Calu3 (cell line): ENCODE data around the gene VTCN1. TPM values are rescaled to one million over a fixed set of nuclear protein-coding genes. Genes with fewer than 3 reads are reported as not detected.

Source experiments
- BruUV-seq: library from RNA; stranded (reverse); fragments of 400-500 nt; replicated peaks from 2 replicates; lab custom pipeline; 2021; lab: Mats Ljungman, UMichigan
- CTCF ChIA-PET: fragments of 300-600 bp; sonication (Branson Sonifier 250); formaldehyde crosslinking; loops from one replicate; lab custom pipeline; 2022; ENCODE audit warnings: antibody characterized with exemption; lab: Charles Lee
- DNase-seq: peaks from one replicate; pipeline ENCODE4 v3.0.0; 2022
- H3K27ac Mint-ChIP-seq: one replicate; pipeline ENCODE4 v1.8.0; 2022; ENCODE audit warnings: mixed read lengths; ENCODE audit not compliant: unreplicated experiment
- H3K27me3 Mint-ChIP-seq: one replicate; pipeline ENCODE4 v1.8.0; 2022; ENCODE audit warnings: mixed read lengths; ENCODE audit not compliant: unreplicated experiment
- H3K36me3 Mint-ChIP-seq: one replicate; pipeline ENCODE4 v1.8.0; 2022; ENCODE audit warnings: mild to moderate bottlenecking, moderate library complexity, mixed read lengths; ENCODE audit not compliant: insufficient read depth, unreplicated experiment
- H3K4me1 Mint-ChIP-seq: one replicate; pipeline ENCODE4 v1.8.0; 2022; ENCODE audit warnings: mild to moderate bottlenecking, low read depth, mixed read lengths; ENCODE audit not compliant: unreplicated experiment
- H3K4me3 Mint-ChIP-seq: one replicate; pipeline ENCODE4 v1.8.0; 2022; ENCODE audit warnings: mild to moderate bottlenecking, low read depth, moderate library complexity, mixed read lengths; ENCODE audit not compliant: unreplicated experiment
- H3K9me3 Mint-ChIP-seq: one replicate; pipeline ENCODE4 v1.8.0; 2022; ENCODE audit warnings: low read depth, mixed read lengths; ENCODE audit not compliant: unreplicated experiment
- CTCF ChIP-seq: fragments of 200-600 bp; IDR thresholded peaks from one replicate; pipeline ENCODE4 v1.8.0; 2022; ENCODE audit warnings: antibody characterized with exemption; ENCODE audit not compliant: unreplicated experiment
- intact Hi-C: fragments of 100-400 bp; cut with micrococcal nuclease; formaldehyde crosslinking; loops from one replicate; pipeline ENCODE4 v1.10.0; 2022; ENCODE audit not compliant: unreplicated experiment
- total RNA-seq: library from RNA; stranded (reverse); gene quantifications from 2 replicates; pipeline ENCODE4 v1.2.3, GENCODE V29; 2022

Gene VTCN1
- total RNA-seq, 1 experiment from 2014 or later = 39.1 TPM

- H3K27ac Mint-ChIP-seq = no peak overlapping the region
- no peak overlapping the region for H3K4me3 Mint-ChIP-seq
- CTCF ChIA-PET = no interaction called here
- intact Hi-C loops = loop anchor here (10.0 kb wide), 2 partner anchors 59 to 61 kb away; no protein-coding TSS in a partner anchor
- H3K27me3 Mint-ChIP-seq = no peaks in the 10 kb centered on the region
- peaks cover 18% of the 10 kb centered on the region for H3K36me3 Mint-ChIP-seq
- DNase-seq = no peak
- no peak for TF ChIP-seq CTCF
- no peaks in the 10 kb centered on the region for H3K9me3 Mint-ChIP-seq
- no TSS peak for BruUV-seq
- H3K4me1 Mint-ChIP-seq = peaks cover 32% of the 10 kb centered on the region
Measured at GRCh38 chr1:117205368-117205767, 5.4 kb downstream of the VTCN1 start.

GRCh38 chr1:117201808-117202207, 8.9 kb downstream of the VTCN1 start:
- Mint-ChIP-seq H3K9me3 (no peaks in the 10 kb centered on the region), H3K27me3 (no peaks in the 10 kb centered on the region), H3K27ac (no peak overlapping the region), H3K4me1 (no peaks in the 10 kb centered on the region), H3K36me3 (no peaks in the 10 kb centered on the region), H3K4me3 (no peak overlapping the region)
- no TSS peak for BruUV-seq
- intact Hi-C loops = loop anchor here (10.0 kb wide), 2 partner anchors 57 to 63 kb away; no protein-coding TSS in a partner anchor
- no peak for TF ChIP-seq CTCF
- CTCF ChIA-PET = no interaction called here
- DNase-seq = no peak

GRCh38 chr1:117198097-117198496, 12.6 kb downstream of the VTCN1 start:
- intact Hi-C loops = no loop called here
- Mint-ChIP-seq H3K4me3 (no peak overlapping the region), H3K9me3 (peaks cover 2% of the 10 kb centered on the region), H3K27me3 (no peaks in the 10 kb centered on the region), H3K27ac (no peak overlapping the region), H3K4me1 (no peaks in the 10 kb centered on the region), H3K36me3 (no peaks in the 10 kb centered on the region)
- CTCF ChIA-PET = no interaction called here
- no TSS peak for BruUV-seq
- TF ChIP-seq CTCF = no peak
- DNase-seq = no peak

GRCh38 chr1:117189726-117190125, 21.0 kb downstream of the VTCN1 start:
- CTCF ChIA-PET = no interaction called here
- H3K4me3 Mint-ChIP-seq = no peak overlapping the region
- TF ChIP-seq CTCF = no peak
- BruUV-seq = no TSS peak
- no peak for DNase-seq
- peaks cover 17% of the 10 kb centered on the region for H3K4me1 Mint-ChIP-seq
- intact Hi-C loops = no loop called here
- peaks cover 5% of the 10 kb centered on the region for H3K9me3 Mint-ChIP-seq
- no peaks in the 10 kb centered on the region for H3K27me3 Mint-ChIP-seq
- H3K36me3 Mint-ChIP-seq = peaks cover 5% of the 10 kb centered on the region
- no peak overlapping the region for H3K27ac Mint-ChIP-seq
